Neural cell (in vitro differentiated cells): ENCODE results near the gene FHIT.

Experiments
- CTCF ChIP-seq: fragments of 450-650 bp; IDR thresholded peaks from 2 replicates; pipeline ENCODE4 v1.5.1; 2014; ENCODE audit warnings: antibody characterized with exemption, mild to moderate bottlenecking, moderate library complexity; ENCODE audit not compliant: poor library complexity, severe bottlenecking
- POLR2AphosphoS5 ChIP-seq: IDR thresholded peaks from 2 replicates; pipeline ENCODE4 v1.6.1; 2012
- TAF1 ChIP-seq: IDR thresholded peaks from 2 replicates; pipeline ENCODE4 v1.6.1; 2012; ENCODE audit warnings: low read depth

- TF ChIP-seq CTCF (no peak), POLR2AphosphoS5 (no peak), TAF1 (no peak)
These were observed 507.6 kb downstream of the FHIT start for GRCh38 chr3:60743631-60744164.
